Measurements from ENCODE around the gene SLC2A11.
"Not testable (repeated sequence)": the region's sequence is repeated elsewhere in the genome, so short reads cannot be mapped to it uniquely, and the experiment has no call there.

Gene SLC2A11

GRCh38 chr22:23847310-23847920 lies 10.3 kb upstream of the SLC2A11 start:
- 91% methylated on average over 18 of the region's 18 CpGs for WGBS, 2 experiments
- Histone ChIP-seq H3K4me3 (ENCODE audit: insufficient read depth, low read depth, low read length) (no peak overlapping the region), H3K4me1 (ENCODE audit: control insufficient read depth, insufficient read depth, low read length) (peaks cover 19% of the 10 kb centered on the region), H3K27me3 (ENCODE audit: control insufficient read depth, insufficient read depth, low read length, poor library complexity, severe bottlenecking) (peaks cover 4% of the 10 kb centered on the region), H3K36me3 (ENCODE audit: control insufficient read depth, insufficient read depth, low read length) (no peaks in the 10 kb centered on the region), H3K27ac (ENCODE audit: insufficient read depth, low read depth, low read length, poor library complexity, severe bottlenecking) (no peak overlapping the region), H3K9me3 (ENCODE audit: control insufficient read depth, low read length) (no peaks in the 10 kb centered on the region)

- 52 to 53% methylated on average over 24 of the region's 24 CpGs for WGBS, 2 experiments
- Histone ChIP-seq H3K27me3 (ENCODE audit: control insufficient read depth, insufficient read depth, low read length, poor library complexity, severe bottlenecking) (peaks cover 4% of the 10 kb centered on the region), H3K4me1 (ENCODE audit: control insufficient read depth, insufficient read depth, low read length) (peaks cover 16% of the 10 kb centered on the region), H3K9me3 (ENCODE audit: control insufficient read depth, low read length) (no peaks in the 10 kb centered on the region), H3K36me3 (ENCODE audit: control insufficient read depth, insufficient read depth, low read length) (no peaks in the 10 kb centered on the region), H3K4me3 (ENCODE audit: insufficient read depth, low read depth, low read length) (no peak overlapping the region), H3K27ac (ENCODE audit: insufficient read depth, low read depth, low read length, poor library complexity, severe bottlenecking) (peak overlapping the region; percentile 21)
Measured at GRCh38 chr22:23847991-23848864, 9.4 kb upstream of the SLC2A11 start.

GRCh38 chr22:23849009-23850006 lies 8.4 kb upstream of the SLC2A11 start:
- no peak overlapping the region for H3K4me3 ChIP-seq (ENCODE audit: insufficient read depth, low read depth, low read length)
- peaks cover 4% of the 10 kb centered on the region for H3K27me3 ChIP-seq (ENCODE audit: control insufficient read depth, insufficient read depth, low read length, poor library complexity, severe bottlenecking)
- H3K36me3 ChIP-seq (ENCODE audit: control insufficient read depth, insufficient read depth, low read length) = no peaks in the 10 kb centered on the region
- 36% methylated on average over 62 of the region's 62 CpGs for WGBS, 2 experiments
- no peaks in the 10 kb centered on the region for H3K9me3 ChIP-seq (ENCODE audit: control insufficient read depth, low read length)
- peaks cover 16% of the 10 kb centered on the region for H3K4me1 ChIP-seq (ENCODE audit: control insufficient read depth, insufficient read depth, low read length)
- no peak overlapping the region for H3K27ac ChIP-seq (ENCODE audit: insufficient read depth, low read depth, low read length, poor library complexity, severe bottlenecking)

GRCh38 chr22:23850136-23850611 lies 7.5 kb upstream of the SLC2A11 start:
- no peaks in the 10 kb centered on the region for H3K9me3 ChIP-seq (ENCODE audit: control insufficient read depth, low read length)
- H3K4me1 ChIP-seq (ENCODE audit: control insufficient read depth, insufficient read depth, low read length) = peaks cover 16% of the 10 kb centered on the region
- H3K27me3 ChIP-seq (ENCODE audit: control insufficient read depth, insufficient read depth, low read length, poor library complexity, severe bottlenecking) = peaks cover 4% of the 10 kb centered on the region
- H3K4me3 ChIP-seq (ENCODE audit: insufficient read depth, low read depth, low read length) = no peak overlapping the region
- H3K27ac ChIP-seq (ENCODE audit: insufficient read depth, low read depth, low read length, poor library complexity, severe bottlenecking) = no peak overlapping the region
- H3K36me3 ChIP-seq (ENCODE audit: control insufficient read depth, insufficient read depth, low read length) = no peaks in the 10 kb centered on the region
- 93 to 94% methylated on average over 16 of the region's 16 CpGs for WGBS, 2 experiments

- peaks cover 11% of the 10 kb centered on the region for H3K27me3 ChIP-seq (ENCODE audit: control insufficient read depth, insufficient read depth, low read length, poor library complexity, severe bottlenecking)
- peaks cover 4% of the 10 kb centered on the region for H3K4me1 ChIP-seq (ENCODE audit: control insufficient read depth, insufficient read depth, low read length)
- peak overlapping the region; percentile 94 for H3K4me3 ChIP-seq (ENCODE audit: insufficient read depth, low read depth, low read length)
- peak overlapping the region; percentile 74 for H3K27ac ChIP-seq (ENCODE audit: insufficient read depth, low read depth, low read length, poor library complexity, severe bottlenecking)
- H3K36me3 ChIP-seq (ENCODE audit: control insufficient read depth, insufficient read depth, low read length) = no peaks in the 10 kb centered on the region
- H3K9me3 ChIP-seq (ENCODE audit: control insufficient read depth, low read length) = no peaks in the 10 kb centered on the region
- WGBS, 2 experiments = 2% methylated on average over 54 of the region's 58 CpGs
Measured at GRCh38 chr22:23856721-23857605, 712 bp upstream of the SLC2A11 start.

- peak overlapping the region; percentile 94 for H3K4me3 ChIP-seq (ENCODE audit: insufficient read depth, low read depth, low read length)
- no peaks in the 10 kb centered on the region for H3K9me3 ChIP-seq (ENCODE audit: control insufficient read depth, low read length)
- no peaks in the 10 kb centered on the region for H3K36me3 ChIP-seq (ENCODE audit: control insufficient read depth, insufficient read depth, low read length)
- H3K4me1 ChIP-seq (ENCODE audit: control insufficient read depth, insufficient read depth, low read length) = peaks cover 4% of the 10 kb centered on the region
- H3K27ac ChIP-seq (ENCODE audit: insufficient read depth, low read depth, low read length, poor library complexity, severe bottlenecking) = no peak overlapping the region
- WGBS, 2 experiments = 25 to 26% methylated on average over 3 of the region's 7 CpGs
- peaks cover 7% of the 10 kb centered on the region for H3K27me3 ChIP-seq (ENCODE audit: control insufficient read depth, insufficient read depth, low read length, poor library complexity, severe bottlenecking)
Measured at GRCh38 chr22:23858484-23858815, 775 bp downstream of the SLC2A11 start.

GRCh38 chr22:23859201-23859600 lies 1.5 kb downstream of the SLC2A11 start:
- Histone ChIP-seq H3K9me3 (ENCODE audit: control insufficient read depth, low read length) (no peaks in the 10 kb centered on the region), H3K4me3 (ENCODE audit: insufficient read depth, low read depth, low read length) (no peak overlapping the region), H3K27ac (ENCODE audit: insufficient read depth, low read depth, low read length, poor library complexity, severe bottlenecking) (no peak overlapping the region), H3K4me1 (ENCODE audit: control insufficient read depth, insufficient read depth, low read length) (peaks cover 4% of the 10 kb centered on the region), H3K27me3 (ENCODE audit: control insufficient read depth, insufficient read depth, low read length, poor library complexity, severe bottlenecking) (peaks cover 7% of the 10 kb centered on the region), H3K36me3 (ENCODE audit: control insufficient read depth, insufficient read depth, low read length) (no peaks in the 10 kb centered on the region)
- WGBS, 2 experiments = 95% methylated on average over 4 of the region's 4 CpGs

- not testable (repeated sequence) for H3K4me3 ChIP-seq (ENCODE audit: insufficient read depth, low read depth, low read length); H3K4me1 ChIP-seq (ENCODE audit: control insufficient read depth, insufficient read depth, low read length); H3K27ac ChIP-seq (ENCODE audit: insufficient read depth, low read depth, low read length, poor library complexity, severe bottlenecking); H3K27me3 ChIP-seq (ENCODE audit: control insufficient read depth, insufficient read depth, low read length, poor library complexity, severe bottlenecking); H3K36me3 ChIP-seq (ENCODE audit: control insufficient read depth, insufficient read depth, low read length); H3K9me3 ChIP-seq (ENCODE audit: control insufficient read depth, low read length)
- 87 to 90% methylated on average over 8 of the region's 8 CpGs for WGBS, 2 experiments
Measured at GRCh38 chr22:23860187-23860586, 2.5 kb downstream of the SLC2A11 start.

- Histone ChIP-seq H3K9me3 (ENCODE audit: control insufficient read depth, low read length) (no peaks in the 10 kb centered on the region), H3K27ac (ENCODE audit: insufficient read depth, low read depth, low read length, poor library complexity, severe bottlenecking) (no peak overlapping the region), H3K4me3 (ENCODE audit: insufficient read depth, low read depth, low read length) (no peak overlapping the region), H3K27me3 (ENCODE audit: control insufficient read depth, insufficient read depth, low read length, poor library complexity, severe bottlenecking) (no peaks in the 10 kb centered on the region), H3K36me3 (ENCODE audit: control insufficient read depth, insufficient read depth, low read length) (no peaks in the 10 kb centered on the region), H3K4me1 (ENCODE audit: control insufficient read depth, insufficient read depth, low read length) (no peaks in the 10 kb centered on the region)
- 86 to 87% methylated on average over 3 of the region's 3 CpGs for WGBS, 2 experiments
Measured at GRCh38 chr22:23862103-23862502, 4.4 kb downstream of the SLC2A11 start.
